ENCODE measurements around the gene TEF.

- TF ChIP-seq CTCF (IDR thresholded peaks at IDR 0.05) (no peak), POLR2A (IDR thresholded peaks at IDR 0.05) (no peak)
Observed at GRCh38 chr22:41364233-41364632, 17.5 kb upstream of the TEF start.

Measured in testis (tissue), 2 donors.